Adrenal gland (tissue), 5 donors: Measurements from ENCODE around the gene PRG2.

Experiments
- CTCF ChIP-seq, 6 experiments: fragments of 450-650 bp in 4 of 6; fragments of 200-600 bp in 2 of 6; sonication (generic) in 1 of 6; IDR thresholded peaks; 1 replicate in 5 of 6; 2 replicates in 1 of 6; pipeline versions ENCODE4 v1.5.1 to v1.8.0; 2016 to 2021; ENCODE audit warnings: antibody characterized with exemption in 6 of 6, mild to moderate bottlenecking in 2 of 6, moderate library complexity in 1 of 6
- POLR2A ChIP-seq, 2 donors: fragments of 450-650 bp; IDR thresholded peaks; one replicate each; pipeline ENCODE4 v1.6.1; 2017; ENCODE audit warnings: antibody characterized with exemption in 2 of 2, mild to moderate bottlenecking in 2 of 2, moderate library complexity in 1 of 2
- donor health status: DM: no; HTN: no; CAD: no.

- TF ChIP-seq CTCF (IDR thresholded peaks at IDR 0.05): no peak
- TF ChIP-seq POLR2A (IDR thresholded peaks at IDR 0.05): no peak
Observed at GRCh38 chr11:57376095-57377090, 14.1 kb downstream of the PRG2 start.
